Loucy (cell line): ENCODE measurements around the gene ZNF579.

Experiments used
- H2AFZ ChIP-seq: fragments of 200-600 bp; sonication (generic); 2 replicates; pipeline ENCODE4 v1.6.0; 2016; ENCODE audit warnings: antibody characterized with exemption, mild to moderate bottlenecking, low read length, moderate library complexity
- H3F3A ChIP-seq: fragments of 200-600 bp; 2 replicates; pipeline ENCODE4 v1.6.0; 2016; ENCODE audit warnings: antibody characterized with exemption, low read depth, mild to moderate bottlenecking
- H3K27me3 ChIP-seq: fragments of 200-600 bp; sonication (generic); 2 replicates; pipeline ENCODE4 v1.6.1; 2014; ENCODE audit warnings: low read length, mild to moderate bottlenecking; ENCODE audit not compliant: insufficient read depth, poor library complexity, severe bottlenecking
- H3K36me3 ChIP-seq: fragments of 200-600 bp; sonication (generic); 2 replicates; pipeline ENCODE4 v1.6.1; 2016; ENCODE audit warnings: low read length; ENCODE audit not compliant: insufficient read depth
- H3K4me1 ChIP-seq: fragments of 200-600 bp; sonication (generic); 2 replicates; pipeline ENCODE4 v1.5.1; 2014; ENCODE audit warnings: low read length, mild to moderate bottlenecking; ENCODE audit not compliant: insufficient read depth, poor library complexity, severe bottlenecking
- H3K4me2 ChIP-seq: fragments of 200-600 bp; sonication (generic); 2 replicates; pipeline ENCODE4 v1.6.0; 2014; ENCODE audit warnings: antibody characterized with exemption, low read length, low read depth, mild to moderate bottlenecking; ENCODE audit not compliant: poor library complexity, severe bottlenecking
- H3K4me3 ChIP-seq: fragments of 200-600 bp; sonication (generic); 2 replicates; pipeline ENCODE4 v1.5.1; 2014; ENCODE audit warnings: low read length, mild to moderate bottlenecking, mixed read lengths; ENCODE audit not compliant: poor library complexity, severe bottlenecking
- H3K79me2 ChIP-seq: fragments of 200-600 bp; sonication (generic); 2 replicates; pipeline ENCODE4 v1.6.1; 2014; ENCODE audit warnings: low read length; ENCODE audit not compliant: insufficient read depth
- H3K9ac ChIP-seq: fragments of 200-600 bp; sonication (generic); 2 replicates; pipeline ENCODE4 v1.6.0; 2014; ENCODE audit warnings: mild to moderate bottlenecking, low read depth, low read length, moderate library complexity; ENCODE audit not compliant: poor library complexity, severe bottlenecking
- H3K9me2 ChIP-seq: fragments of 200-600 bp; sonication (generic); replicated peaks from 2 replicates; pipeline ENCODE4 v1.6.1; 2016; ENCODE audit warnings: low read depth, low read length, mixed read lengths
- H3K9me3 ChIP-seq: fragments of 200-600 bp; sonication (generic); 2 replicates; pipeline ENCODE4 v1.6.1; 2014; ENCODE audit warnings: mild to moderate bottlenecking, antibody characterized with exemption, low read length, low read depth; ENCODE audit not compliant: insufficient read depth
- H4K20me1 ChIP-seq: fragments of 200-600 bp; sonication (generic); 2 replicates; pipeline ENCODE4 v1.6.0; 2014; ENCODE audit warnings: antibody characterized with exemption, low read length, mild to moderate bottlenecking; ENCODE audit not compliant: insufficient read depth, poor library complexity, severe bottlenecking
- CTCF ChIP-seq: fragments of 200-600 bp; sonication (generic); conservative IDR thresholded peaks from 2 replicates; pipeline ENCODE4 v1.5.1; 2014; ENCODE audit warnings: mild to moderate bottlenecking, antibody characterized with exemption, low read length
- EZH2phosphoT487 ChIP-seq: fragments of 200-600 bp; IDR thresholded peaks from 2 replicates; pipeline ENCODE4 v1.6.1; 2018; ENCODE audit warnings: antibody characterized with exemption, mild to moderate bottlenecking, moderate library complexity, borderline replicate concordance

The ZNF579 gene

GRCh38 chr19:55542292-55542855 is 38.3 kb downstream of the ZNF579 start:
- Histone ChIP-seq H4K20me1 (no peaks in the 10 kb centered on the region), H3K36me3 (no peaks in the 10 kb centered on the region), H3K27me3 (no peaks in the 10 kb centered on the region), H2AFZ (no peak overlapping the region), H3K9ac (no peak overlapping the region), H3K9me2 (no peaks in the 10 kb centered on the region), H3K4me3 (no peak overlapping the region), H3K4me1 (no peaks in the 10 kb centered on the region), H3K79me2 (no peaks in the 10 kb centered on the region), H3F3A (no peaks in the 10 kb centered on the region), H3K9me3 (no peaks in the 10 kb centered on the region), H3K4me2 (no peak overlapping the region)
- TF ChIP-seq EZH2phosphoT487 = no peak
- TF ChIP-seq CTCF = no peak

GRCh38 chr19:55541091-55541490 is 39.6 kb downstream of the ZNF579 start:
- Histone ChIP-seq H3K27me3 (no peaks in the 10 kb centered on the region), H3K9me3 (no peaks in the 10 kb centered on the region), H3K4me3 (no peak overlapping the region), H2AFZ (no peak overlapping the region), H3K4me1 (no peaks in the 10 kb centered on the region), H3F3A (no peaks in the 10 kb centered on the region), H3K36me3 (no peaks in the 10 kb centered on the region), H3K4me2 (no peak overlapping the region), H3K9ac (no peak overlapping the region), H3K79me2 (no peaks in the 10 kb centered on the region), H3K9me2 (no peaks in the 10 kb centered on the region), H4K20me1 (no peaks in the 10 kb centered on the region)
- TF ChIP-seq EZH2phosphoT487 = no peak
- TF ChIP-seq CTCF = no peak

- Histone ChIP-seq H3K9ac (no peak overlapping the region), H3K4me3 (no peak overlapping the region), H3K27me3 (no peaks in the 10 kb centered on the region), H3K79me2 (no peaks in the 10 kb centered on the region), H3K9me2 (no peaks in the 10 kb centered on the region), H3K4me1 (no peaks in the 10 kb centered on the region), H4K20me1 (no peaks in the 10 kb centered on the region), H3K36me3 (no peaks in the 10 kb centered on the region), H3F3A (no peaks in the 10 kb centered on the region), H3K9me3 (no peaks in the 10 kb centered on the region), H3K4me2 (no peak overlapping the region), H2AFZ (no peak overlapping the region)
- no peak for TF ChIP-seq EZH2phosphoT487
- TF ChIP-seq CTCF = no peak
These were observed 40.0 kb downstream of the ZNF579 start for GRCh38 chr19:55540619-55541018.
